HG02970 (cell line): ENCODE measurements around the gene DDAH1.
"Not testable (repeated sequence)": the region's sequence is repeated elsewhere in the genome, so short reads cannot be mapped to it uniquely, and the experiment has no call there.

Experiments used
- ATAC-seq: cut with Tn5 transposase; IDR thresholded peaks from one replicate; pipeline ENCODE4 v1.9.1; 2021; ENCODE audit warnings: mild to moderate bottlenecking, moderate library complexity, moderate number of reproducible peaks; ENCODE audit not compliant: unreplicated experiment, low FRiP score

Gene DDAH1

DNA sequence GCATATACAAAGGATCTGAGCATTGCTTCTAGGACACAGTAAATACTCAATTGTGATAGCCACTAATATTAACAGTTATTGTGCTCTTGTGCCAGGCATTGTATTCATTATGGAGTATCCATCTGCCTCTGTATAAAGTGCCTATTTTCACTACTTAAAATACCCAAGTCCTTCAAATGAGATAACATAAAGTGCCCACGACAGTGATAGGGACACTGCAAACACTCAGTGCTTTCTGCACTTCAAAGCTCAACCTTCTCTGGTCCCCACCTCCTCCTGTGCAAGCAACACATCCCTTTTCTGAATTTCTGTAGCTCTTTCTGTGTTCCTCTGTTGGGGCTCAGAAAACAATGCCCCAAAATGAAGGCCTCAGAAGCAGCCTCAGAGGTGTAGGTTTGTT, 6.6 kb upstream of the DDAH1 start:
- ATAC-seq: no peak

DNA sequence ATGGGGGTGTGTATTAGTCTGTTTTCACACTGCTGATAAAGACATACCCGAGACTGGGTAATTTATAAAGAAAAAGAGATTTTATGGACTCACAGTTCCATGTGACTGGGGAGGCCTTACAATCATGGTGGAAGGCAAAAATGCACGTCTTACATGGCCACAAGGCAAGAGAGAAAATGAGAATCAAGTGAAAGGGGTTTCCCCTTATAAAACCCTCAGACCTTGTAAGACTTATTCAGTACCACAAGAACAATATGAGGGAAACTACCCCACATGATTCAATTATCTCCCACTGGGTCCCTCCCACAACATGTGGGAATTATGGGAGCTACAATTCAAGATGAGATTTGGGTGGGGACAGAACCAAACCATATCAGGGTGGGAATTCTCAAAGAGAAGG, 5.2 kb upstream of the DDAH1 start:
- ATAC-seq: not testable (repeated sequence)

DNA sequence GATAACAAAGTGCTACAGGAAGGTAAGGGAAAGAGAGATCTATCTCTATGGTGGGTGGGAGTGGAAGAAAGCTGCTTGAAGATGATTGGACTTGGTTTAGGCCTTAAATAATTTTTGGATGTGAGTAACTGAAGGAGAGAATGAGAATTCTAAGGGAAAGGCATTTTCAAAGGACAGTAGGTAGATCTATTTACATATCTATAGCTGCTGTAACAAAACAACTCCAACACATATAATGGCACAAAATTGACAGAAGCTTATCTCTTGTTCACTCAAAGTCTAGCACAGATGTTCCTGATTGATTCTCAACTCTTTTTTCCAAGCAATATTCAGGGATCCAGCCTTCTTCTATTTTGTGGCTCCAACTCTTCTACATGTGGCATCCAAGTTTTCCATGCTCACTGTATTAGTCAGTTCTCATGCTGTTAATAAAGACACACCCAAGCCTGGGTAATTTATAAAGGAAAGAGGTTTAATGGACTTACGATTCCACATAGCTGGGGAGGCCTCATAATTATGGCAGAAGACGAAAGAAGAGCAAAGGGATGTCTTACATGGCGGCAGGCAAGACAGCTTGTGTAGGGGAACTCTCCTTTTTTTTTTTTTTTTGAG, 3.1 kb upstream of the DDAH1 start:
- ATAC-seq: no peak

DNA sequence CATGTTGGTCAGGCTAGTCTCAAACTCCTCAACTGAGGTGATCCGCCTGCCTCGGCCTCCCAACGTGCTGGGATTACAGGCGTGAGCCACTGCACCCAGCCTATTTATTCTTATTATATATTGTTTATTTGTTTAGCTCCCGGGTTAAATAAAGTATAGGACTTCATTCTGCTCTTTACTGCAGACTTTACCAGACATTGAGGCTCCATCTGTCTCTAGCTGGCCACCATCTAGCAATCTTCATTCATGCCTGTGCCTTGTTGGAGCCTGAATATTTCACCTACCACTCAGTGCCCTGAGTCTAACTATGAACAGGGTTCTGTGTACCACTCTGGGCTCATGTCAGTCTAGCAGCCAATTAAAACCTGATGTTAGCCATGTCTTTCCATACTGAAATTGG, 2.1 kb upstream of the DDAH1 start:
- ATAC-seq: no peak

DNA sequence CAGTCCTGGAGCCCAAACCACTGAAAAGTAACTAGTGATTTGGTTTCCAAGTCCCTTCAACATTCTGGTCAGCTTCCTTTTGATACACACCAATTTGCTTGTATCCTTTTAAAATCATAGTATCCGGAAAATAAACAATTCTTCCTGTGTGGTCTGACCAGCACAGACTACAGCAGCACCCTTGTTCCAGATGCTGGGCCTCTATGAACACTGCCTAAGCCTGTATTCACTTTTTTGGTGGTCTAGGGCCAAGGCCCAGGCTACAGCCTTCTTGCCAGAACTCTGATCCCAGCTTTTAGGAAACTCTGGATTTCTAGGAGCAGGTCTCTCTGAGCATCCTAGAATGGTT, 801 bp upstream of the DDAH1 start:
- ATAC-seq: no peak

DNA sequence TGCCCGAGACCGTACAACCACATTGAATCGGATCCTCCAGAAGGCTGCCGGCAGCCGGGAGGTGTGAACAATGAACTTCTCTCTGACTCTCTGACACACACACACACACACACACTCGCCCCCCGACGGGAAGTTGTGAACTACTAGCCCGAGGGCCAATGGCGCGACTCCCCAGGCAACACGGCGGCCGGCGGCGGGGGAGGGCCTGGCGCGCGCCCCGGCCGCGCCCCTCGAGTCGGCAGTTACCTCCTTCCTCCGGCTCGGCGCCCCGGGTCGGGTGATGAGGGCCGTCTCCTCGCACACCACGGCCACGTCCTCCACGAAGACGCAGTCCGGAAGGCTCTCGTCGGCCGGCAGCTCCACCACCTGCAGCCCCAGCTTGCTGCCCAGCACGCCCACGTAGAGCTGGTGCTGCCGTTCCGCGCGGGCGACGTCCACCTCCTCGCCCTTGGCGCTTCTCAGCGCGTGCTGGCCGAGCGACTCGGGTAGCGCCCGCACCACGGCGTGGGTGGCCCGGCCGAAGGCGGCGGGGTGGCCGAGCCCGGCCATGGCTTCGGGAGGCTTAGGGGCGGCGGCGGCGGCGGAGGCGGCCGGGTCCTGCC, 361 bp downstream of the DDAH1 start:
- ATAC-seq: peak; percentile 67

DNA sequence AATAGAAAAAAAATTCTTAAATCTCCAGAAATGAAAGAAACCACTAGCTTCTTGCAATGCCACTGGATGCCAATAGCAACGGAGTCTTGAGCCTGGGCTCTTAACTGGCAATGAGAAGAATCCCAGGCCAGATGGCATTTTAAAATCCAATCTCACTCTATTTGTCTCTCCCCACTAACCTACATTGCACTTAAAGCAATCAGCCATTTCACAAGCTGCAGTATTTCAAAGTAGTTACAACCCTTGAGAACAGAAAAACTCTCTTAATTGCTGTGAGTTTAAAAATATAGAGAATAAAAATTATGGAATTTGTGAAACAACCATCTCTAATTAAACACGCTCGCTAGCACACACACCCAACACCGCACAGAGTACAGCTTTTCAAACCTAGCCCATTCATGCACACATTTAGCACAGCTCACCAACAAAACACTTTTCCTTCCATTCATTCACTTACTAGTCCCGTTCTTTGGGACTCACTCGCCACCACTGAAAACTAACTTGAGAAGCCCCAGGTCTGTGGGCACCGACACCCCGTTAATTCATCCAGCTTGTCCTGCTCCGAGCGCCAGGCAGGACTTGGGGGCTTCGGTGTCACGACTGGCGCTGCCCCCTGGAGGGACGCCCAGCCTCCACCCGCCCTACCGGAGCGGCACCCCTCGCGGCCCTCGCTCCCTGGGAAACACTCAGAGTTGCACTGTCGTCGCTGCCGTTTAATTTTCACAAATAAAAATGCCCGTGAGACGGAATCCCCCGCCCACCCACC, 1.0 kb downstream of the DDAH1 start:
- ATAC-seq: no peak

DNA sequence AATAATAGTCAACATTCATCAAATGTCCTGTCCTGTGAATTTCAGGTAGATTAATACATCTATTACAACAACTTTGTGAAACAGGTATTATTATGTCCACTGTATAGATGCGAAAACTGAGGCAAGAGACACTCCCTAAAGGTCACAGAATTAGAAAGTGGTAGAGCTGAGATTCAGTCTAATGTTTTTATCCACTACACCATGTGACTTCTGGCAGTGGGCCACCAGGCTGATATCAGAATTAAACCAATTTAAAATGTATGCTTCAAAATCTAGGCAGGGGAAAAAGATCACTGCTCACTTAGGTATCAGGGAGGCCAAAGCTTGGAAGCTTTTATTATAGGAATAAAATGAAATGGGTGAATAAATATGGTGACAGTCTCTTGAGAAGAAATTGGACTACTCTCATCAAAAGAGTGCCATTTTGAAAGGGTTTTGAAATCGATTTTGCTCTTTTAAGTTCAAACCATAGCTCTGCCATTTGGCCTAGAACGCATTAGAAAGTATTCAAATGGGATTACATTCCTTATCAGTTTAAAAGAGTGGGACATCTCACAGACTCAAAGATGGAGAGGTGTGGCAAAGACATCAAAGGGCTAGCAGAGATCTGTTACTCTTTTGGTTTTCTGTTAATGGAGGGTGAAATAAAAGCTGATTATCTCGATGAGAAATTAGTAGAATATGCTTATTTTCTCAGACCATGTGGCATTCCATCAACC, 1.9 kb downstream of the DDAH1 start:
- no peak for ATAC-seq

DNA sequence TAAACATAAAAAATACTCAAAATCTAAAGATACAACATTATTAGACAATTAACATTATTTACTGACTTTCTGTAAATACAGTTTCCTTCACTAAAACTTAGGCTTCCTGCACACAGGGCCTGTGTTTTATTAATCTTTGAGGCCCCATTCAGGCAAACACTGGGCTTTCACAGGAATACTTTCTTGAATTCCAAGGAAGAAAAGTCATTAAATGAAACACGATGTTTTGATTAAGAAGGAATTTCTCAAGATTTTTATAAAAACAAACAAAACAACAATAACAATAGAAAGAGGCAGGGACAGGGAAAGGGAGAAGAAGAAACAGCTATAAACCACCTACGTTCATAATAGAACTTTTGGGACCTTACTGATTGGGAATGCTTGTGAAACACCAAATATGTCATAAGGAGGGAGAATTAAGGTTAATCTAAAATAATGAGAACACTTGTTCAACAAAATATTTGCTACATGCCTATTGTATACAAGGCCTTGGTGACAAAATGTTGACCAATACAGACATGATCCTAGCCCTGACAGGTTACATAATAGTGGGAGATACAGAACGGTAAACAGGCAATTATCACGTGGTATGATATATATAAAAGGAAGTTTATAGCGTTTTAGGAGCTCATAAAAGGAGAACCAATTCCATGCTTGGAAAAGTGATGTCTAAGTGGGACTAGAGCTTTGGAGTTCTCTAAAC, 3.6 kb downstream of the DDAH1 start:
- ATAC-seq: no peak

DNA sequence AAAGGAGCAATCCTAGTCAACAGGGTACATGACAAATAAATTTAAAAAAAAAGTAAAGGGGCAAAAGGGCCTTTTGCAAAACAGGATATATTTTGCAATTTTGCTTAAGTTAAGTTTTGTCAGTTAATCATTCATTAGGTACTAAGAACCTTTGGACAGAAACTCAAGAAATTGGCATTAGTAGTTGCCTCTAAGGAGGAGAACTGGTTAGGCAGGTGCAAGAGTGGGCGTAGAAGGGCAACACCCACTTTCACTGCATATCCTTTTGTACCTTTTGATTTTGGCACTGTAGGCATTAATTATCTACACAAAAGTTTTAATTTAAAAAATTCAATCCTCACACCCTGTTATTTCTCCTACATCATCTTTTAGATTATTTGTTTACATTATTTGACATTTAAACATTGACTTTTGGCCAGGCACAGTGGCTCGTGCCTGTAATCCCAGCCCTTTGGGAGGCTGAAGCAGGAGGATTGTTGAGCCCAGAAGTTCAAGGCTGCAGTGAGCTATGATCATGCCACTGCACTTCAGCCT, 4.3 kb downstream of the DDAH1 start:
- no peak for ATAC-seq

DNA sequence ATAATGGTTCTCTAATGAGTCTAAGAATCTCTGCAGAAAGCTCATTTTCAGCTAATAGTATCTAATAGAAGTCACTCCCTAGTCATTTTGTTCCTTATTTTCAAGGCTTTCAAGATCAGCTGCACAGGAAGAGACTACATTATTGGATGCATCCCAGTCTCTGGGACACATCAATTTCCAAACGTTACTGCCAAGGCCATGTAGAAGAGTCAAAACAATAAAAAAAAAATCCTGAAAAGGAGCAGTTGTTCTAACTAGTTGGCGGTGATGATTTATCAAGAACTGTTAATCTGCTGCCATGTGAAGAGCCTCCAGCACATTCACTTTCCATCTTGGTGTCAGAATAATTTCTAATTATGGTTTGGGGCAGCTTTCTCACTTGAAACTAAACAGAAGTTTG, 5.7 kb downstream of the DDAH1 start:
- ATAC-seq: no peak

DNA sequence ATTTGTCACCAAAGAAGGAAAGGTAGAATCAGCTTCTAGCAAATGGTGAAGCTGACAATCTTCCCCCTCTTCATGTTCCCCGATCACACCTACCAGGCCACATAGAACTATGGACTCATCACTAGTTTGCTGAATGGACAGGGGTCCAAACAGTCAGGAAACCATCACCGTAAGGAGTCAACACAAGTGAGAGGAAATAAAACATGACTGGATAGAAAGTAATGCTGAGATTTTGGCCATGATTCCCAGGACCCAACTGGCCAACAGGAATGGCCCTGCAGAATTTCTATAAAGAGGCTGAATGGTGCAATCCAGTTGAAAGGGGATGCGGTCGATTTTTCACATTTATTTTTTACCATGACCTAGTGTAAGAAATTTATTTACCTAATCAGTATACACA, 10.7 kb downstream of the DDAH1 start:
- ATAC-seq: no peak

DNA sequence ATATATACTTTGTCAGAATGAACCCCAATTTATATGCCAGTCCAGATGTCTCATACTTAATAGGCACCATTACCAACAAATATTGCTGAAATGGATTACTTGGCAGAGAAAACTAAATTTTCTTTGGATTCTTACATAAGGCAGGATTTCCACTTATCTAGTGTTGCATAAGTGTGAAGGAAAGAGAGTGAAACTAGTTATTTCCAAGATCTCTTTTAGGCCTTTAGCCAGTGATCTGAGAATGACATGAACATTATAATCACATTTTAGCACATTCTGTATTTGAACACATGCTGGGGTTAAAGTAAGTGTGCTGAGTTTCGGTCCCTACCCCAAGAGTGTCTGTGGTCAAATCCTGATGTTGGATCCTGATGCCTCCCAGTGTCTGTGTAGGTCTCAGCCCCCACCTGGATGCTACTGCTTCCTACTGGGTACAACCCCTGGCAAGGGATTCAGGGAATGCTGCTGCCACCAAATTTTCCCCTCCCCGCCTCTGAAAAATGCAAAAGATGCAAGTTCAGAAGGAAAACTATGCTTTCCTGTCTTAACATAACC, 11.2 kb downstream of the DDAH1 start:
- no peak for ATAC-seq

DNA sequence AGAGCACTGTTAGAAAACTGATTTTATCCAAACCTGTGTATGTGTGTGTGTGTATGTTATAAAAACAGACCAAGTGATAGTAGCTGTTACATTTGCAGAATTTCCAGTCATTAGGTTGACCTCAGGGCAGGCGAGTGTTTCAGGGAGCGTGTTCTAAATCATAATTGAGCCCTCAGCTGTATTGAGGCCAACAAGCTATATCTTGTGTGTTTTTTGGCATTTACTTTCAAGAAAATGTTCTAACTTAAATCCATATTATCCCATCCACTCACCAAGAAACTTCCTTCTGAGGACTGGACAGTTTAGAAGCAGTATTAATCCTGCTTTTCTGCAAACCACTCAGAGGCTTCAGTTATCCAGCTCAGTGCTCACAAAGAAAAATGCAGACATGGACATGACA, 12.0 kb downstream of the DDAH1 start:
- ATAC-seq: no peak

DNA sequence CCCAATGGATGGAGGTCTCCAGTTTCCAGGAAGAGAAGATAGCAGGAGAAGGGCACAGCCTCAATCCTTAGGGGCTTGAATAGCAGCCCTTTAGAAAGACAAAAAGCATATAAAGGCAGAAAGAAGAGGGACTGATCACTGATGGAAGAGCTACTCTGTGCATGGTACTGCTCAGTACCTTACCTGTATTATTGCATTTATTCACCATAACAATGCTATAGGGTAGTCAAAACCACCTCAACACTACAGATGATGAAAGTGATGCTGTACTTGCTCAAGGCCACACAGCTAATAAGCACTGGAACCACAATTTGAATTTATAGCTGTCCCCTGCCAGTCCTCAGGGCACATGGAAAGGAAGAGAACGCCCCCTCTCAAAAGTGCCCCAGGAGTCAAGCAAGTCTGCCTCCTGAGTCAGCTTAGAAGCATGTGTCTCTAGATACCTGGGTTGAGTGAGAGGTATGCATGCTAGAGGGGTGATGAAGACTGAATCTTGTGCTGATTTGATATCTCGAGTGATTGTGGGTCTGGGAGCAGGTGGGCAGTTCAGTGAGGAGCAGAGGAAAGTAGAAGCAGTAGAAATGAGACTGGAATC, 13.6 kb downstream of the DDAH1 start:
- no peak for ATAC-seq

DNA sequence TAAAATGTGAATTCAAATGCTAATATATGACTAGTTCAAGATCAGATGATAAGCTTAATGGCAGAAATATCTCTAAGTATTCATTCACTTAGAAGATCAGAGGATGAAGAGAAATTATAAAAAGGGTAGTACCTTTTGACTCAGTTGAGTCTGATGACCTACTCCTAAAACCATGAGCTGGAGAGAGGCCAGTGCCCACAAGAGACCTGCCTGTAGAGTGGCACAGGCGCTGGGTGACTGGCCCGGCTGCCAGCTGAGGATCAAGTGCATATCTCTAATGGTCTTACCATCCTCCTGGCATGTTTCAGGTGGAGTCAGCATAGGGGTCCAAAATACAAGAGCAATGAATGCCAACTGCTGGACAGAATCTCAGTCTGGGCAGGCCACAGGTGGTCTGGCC, 14.1 kb downstream of the DDAH1 start:
- ATAC-seq: no peak

DNA sequence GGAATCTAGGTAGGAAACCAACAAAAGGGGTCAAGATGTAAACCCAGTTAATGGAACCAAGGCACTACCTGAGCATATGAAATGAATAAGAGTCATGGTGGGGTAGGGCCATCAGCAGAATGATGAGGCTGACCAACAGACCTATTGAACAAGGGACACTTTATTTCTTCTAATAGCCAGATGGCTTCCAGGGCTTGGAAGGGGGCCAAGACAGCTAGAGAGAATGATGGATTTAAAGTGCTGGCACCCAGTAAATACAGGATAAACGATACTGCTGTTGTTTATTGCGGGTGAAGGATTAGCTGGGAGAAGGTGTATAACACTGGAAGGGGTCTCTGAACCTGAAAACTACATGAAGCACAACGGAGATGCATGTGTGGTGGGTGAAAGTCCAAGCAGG, 15.6 kb downstream of the DDAH1 start:
- ATAC-seq: no peak

DNA sequence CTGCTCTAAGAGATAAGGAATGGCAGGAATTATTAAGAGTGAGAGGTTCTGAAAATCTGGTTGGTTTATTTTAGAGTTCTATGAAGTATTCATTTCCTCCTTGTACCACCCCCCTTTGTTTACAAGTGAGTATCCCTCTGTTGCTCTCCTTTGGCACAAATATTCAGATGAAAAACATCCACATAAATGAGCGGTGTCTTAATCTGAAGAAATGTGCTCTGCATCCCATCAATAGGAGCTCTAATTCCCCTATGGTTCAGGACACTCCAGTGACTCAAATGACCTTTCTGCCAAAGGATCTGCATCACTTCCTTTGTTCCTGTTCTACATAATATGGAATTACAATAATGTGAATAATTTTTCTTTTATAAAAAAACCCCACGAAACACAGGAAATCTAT, 16.6 kb downstream of the DDAH1 start:
- ATAC-seq: no peak

DNA sequence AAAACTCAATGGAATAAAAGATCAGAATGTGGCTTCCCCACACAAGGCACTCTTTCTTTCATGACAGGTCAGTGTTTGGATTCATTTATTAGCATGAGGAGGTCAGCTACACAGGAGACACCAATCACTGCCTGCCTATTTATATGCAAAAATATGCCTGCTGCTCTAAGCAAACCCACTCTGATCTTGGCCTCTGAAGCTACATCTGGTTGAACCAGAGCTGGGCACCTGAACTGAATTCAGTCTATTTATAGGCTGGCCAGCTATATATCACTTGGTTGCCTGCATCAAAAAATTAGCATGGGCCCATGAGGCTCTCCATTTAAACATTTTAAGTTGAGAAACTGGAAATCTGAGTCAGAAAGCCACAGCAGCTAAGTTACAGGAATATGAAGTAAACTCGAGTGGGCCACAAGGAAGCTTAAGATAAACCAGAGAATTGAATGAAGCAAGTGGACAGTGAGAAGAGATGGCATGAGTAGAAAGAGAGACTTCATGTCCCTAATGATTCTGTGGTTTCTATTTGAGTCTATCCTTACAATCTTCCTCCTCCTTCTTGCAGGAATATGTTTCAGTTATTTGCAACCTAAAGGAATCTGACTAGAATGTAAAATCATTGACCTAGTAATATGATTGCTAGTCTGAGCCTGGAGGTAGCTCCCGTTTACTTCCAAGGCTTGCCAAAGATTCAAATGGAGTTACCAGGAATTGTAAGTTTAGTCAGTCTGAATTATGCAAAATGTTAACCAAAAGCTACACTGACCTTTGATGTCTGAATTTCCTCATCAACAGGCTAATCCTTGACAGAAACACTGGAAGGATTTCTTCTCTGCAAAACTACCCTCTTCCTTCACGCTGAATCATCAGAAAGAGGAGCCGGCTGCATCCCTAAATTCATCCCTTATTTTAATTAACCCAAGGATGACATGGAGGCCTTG, 17.7 kb downstream of the DDAH1 start:
- no peak for ATAC-seq
